Adipose tissue (tissue), 3 donors: ENCODE data around the gene ACAP2. TPM values are rescaled to one million over a fixed set of nuclear protein-coding genes. Genes with fewer than 3 reads are reported as not detected.
"Not testable (repeated sequence)": the region's sequence is repeated elsewhere in the genome, so short reads cannot be mapped to it uniquely, and the experiment has no call there.

Experiments used
- H3K27ac ChIP-seq: one replicate; pipeline ENCODE4 v1.5.1; 2013; ENCODE audit warnings: low read depth, low read length
- WGBS, 3 donors: extraction: QIAGEN DNeasy Blood & Tissue Kit; methylation state at CpG; one replicate each; pipeline ENCODE4 v1.1.7; 2013; 5-methylcytosine and 5-hydroxymethylcytosine counted together
- polyA plus RNA-seq, 3 donors: library from polyadenylated mRNA; stranded (reverse); fragments of 200-250 nt; gene quantifications; one replicate each; pipeline ENCODE4 v1.2.3, GENCODE V29; 2013
- donor health status: healthy with polysubstance abuse.
- donor health status: Bipolar disorder and iron deficiency.
- donor health status: healthy.

The ACAP2 gene
- polyA plus RNA-seq, 3 donors, result 4.6 to 11.9 (median 9.9) TPM

GRCh38 chr3:195240939-195241338, 201.9 kb downstream of the ACAP2 start:
- WGBS, 3 donors, result 74 to 82% (median 81%) methylated on average over 6 of the region's 6 CpGs
- no peak overlapping the region for H3K27ac ChIP-seq

DNA sequence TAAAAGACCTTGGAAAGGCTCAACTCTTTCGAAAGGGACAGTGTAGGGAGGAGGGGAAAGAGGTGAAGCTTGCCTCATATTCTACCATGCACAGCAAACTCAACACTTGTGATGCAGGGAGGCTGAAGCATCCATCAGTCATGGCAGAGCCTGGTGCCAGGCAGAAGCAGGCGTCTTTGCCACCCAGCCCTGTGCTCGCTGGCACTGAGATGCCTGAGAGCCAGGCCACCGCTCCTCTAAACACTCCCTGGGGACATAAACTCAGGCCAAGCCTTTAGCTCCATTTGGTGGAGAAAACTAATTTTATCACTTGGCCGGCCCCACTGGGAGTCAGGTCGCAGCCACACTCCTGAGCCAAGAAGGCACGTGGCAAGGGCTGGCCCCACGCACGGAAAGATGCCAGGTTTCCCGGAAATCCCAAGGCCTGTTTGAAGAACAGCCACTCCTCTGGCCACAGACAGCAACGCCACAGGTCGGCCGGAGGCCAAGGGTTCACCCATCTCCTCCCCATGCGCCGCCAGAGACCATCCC, 202.6 kb downstream of the ACAP2 start:
- WGBS, 3 donors, result 74 to 82% (median 74%) methylated on average over 15 of the region's 15 CpGs
- H3K27ac ChIP-seq, result no peak overlapping the region

GRCh38 chr3:195239121-195239520, 203.7 kb downstream of the ACAP2 start:
- WGBS, 3 donors, result 77 to 89% (median 82%) methylated on average over 3 of the region's 3 CpGs
- no peak overlapping the region for H3K27ac ChIP-seq

DNA sequence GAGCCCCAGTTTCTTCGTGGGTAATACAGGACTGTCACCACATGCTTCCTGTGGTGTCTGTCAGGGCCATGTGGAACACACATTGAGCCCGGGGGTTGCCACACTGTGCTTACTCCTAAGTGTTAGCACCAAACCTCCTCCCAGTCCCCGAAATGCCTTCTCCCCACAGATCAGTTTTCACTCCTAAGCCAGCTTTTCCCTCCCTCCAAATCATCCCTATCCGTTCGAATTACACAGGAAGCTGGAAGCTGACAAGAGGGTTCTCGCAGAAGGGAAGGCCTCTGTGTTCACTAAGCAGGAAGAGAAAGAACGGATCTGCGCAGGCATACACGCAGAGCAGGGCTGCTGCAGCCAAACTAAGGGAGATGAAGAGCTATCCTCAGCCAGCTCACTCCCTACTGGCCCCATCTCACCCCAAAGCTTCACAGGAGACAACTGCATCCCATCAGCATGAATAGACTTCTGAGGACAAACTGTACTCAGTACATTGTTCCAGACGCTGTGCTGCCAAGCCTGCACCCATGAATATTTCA, 204.2 kb downstream of the ACAP2 start:
- no peak overlapping the region for H3K27ac ChIP-seq
- 48 to 69% (median 53%) methylated on average over 10 of the region's 10 CpGs for WGBS, 3 donors

DNA sequence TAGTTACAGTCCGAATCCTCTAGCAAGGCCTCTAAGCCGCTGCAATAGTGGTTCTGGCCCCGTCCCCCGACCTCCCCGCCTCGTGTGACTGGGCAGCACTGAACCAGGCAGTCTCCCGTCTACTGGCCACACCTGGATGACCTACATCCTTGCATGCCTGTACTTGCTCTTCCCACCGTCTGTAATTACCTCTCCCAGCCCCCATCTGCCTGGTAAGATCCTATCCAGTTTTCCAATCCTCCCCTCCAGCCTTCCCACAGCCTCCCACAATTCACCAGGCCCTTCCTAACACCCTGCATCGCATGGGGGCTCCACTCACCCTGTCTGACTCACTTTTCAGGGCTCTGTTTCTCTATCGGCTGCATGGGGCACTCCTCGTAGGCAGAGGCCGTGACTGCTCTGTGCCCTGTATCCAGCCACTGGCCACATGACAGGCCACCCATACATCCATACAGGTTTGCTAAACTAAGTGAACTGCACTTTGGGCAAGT, 204.7 kb downstream of the ACAP2 start:
- WGBS, 3 donors, result 92 to 93% (median 92%) methylated on average over 12 of the region's 12 CpGs

GRCh38 chr3:195236801-195237570, 205.8 kb downstream of the ACAP2 start:
- H3K27ac ChIP-seq, result no peak overlapping the region
- WGBS, 3 donors, result 96 to 98% (median 97%) methylated on average over 10 of the region's 10 CpGs

More for the DNA sequence above, 204.7 kb downstream of the ACAP2 start:
- H3K27ac ChIP-seq, result peak overlapping the region; percentile 17

- 95 to 99% (median 99%) methylated on average over 5 of the region's 5 CpGs for WGBS, 3 donors
- no peak overlapping the region for H3K27ac ChIP-seq
These were observed 206.6 kb downstream of the ACAP2 start for GRCh38 chr3:195236076-195236798.

GRCh38 chr3:195230244-195230643, 212.6 kb downstream of the ACAP2 start:
- 92 to 100% (median 94%) methylated on average over 1 of the region's 1 CpG for WGBS, 3 donors
- H3K27ac ChIP-seq, result no peak overlapping the region

DNA sequence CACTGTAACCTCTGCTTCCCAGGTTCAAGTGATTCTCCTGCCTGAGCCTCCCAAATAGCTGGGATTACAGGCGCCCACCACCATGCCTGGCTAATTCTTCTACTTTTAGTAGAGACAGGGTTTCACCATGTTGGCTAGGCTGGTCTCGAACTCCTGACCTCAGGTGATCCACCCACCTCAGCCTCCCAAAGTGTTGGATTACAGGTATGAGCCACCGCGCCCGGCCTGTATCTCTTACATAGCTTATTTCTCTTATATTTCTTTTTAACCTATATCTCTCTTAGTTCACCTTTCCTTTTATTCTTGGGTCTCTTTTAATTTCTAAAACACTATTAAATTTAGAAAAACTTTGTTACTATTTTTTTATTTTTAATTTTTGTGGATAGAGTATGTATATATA, 213.9 kb downstream of the ACAP2 start:
- WGBS, 3 donors, result 92 to 99% (median 98%) methylated on average over 5 of the region's 5 CpGs
- H3K27ac ChIP-seq, result not testable (repeated sequence)

- 72 to 95% (median 93%) methylated on average over 6 of the region's 6 CpGs for WGBS, 3 donors
- H3K27ac ChIP-seq, result no peak overlapping the region
These were observed 214.9 kb downstream of the ACAP2 start for GRCh38 chr3:195227871-195228270.

GRCh38 chr3:195226900-195227447, 215.8 kb downstream of the ACAP2 start:
- H3K27ac ChIP-seq, result no peak overlapping the region
- 63 to 79% (median 69%) methylated on average over 9 of the region's 9 CpGs for WGBS, 3 donors

GRCh38 chr3:195226445-195226844, 216.4 kb downstream of the ACAP2 start:
- H3K27ac ChIP-seq, result no peak overlapping the region
- WGBS, 3 donors, result 89 to 96% (median 94%) methylated on average over 7 of the region's 7 CpGs

- WGBS, 3 donors, result 98% methylated on average over 3 of the region's 3 CpGs
- H3K27ac ChIP-seq, result no peak overlapping the region
These were observed 217.7 kb downstream of the ACAP2 start for GRCh38 chr3:195224980-195225580.

Other genes starting within 250 kb of the ACAP2 start
- gene XXYLT1, start 171.9 kb downstream of the ACAP2 start, polyA plus RNA-seq, result 1 to 10 TPM; 2.2 to 7.7 (median 4.6) TPM
- gene PPP1R2, start 100.3 kb upstream of the ACAP2 start, polyA plus RNA-seq, result 10 to 100 TPM; 10.6 to 35.2 (median 19.8) TPM
- gene APOD, start 140.9 kb upstream of the ACAP2 start, polyA plus RNA-seq, result 100 to 1,000 TPM in 2 of 3 donors, 10 to 100 TPM in 1; 70.3 to 618 (median 602) TPM